Breast epithelium (tissue), 3 donors: ENCODE measurements around the gene LAMC1.

ENCODE experiments used
- POLR2A ChIP-seq: fragments of 450-650 bp; IDR thresholded peaks from one replicate; pipeline ENCODE4 v1.6.1; 2016; ENCODE audit warnings: antibody characterized with exemption, mild to moderate bottlenecking, moderate library complexity
- POLR2AphosphoS5 ChIP-seq, 3 donors: sonication (generic); formaldehyde crosslinking; IDR thresholded peaks; one replicate each; pipeline ENCODE4 v1.6.1; 2017; ENCODE audit warnings: antibody characterized with exemption in 3 of 3
- TF ChIP-seq, protein P1 (sequence below), 3 donors: fragments of 450-650 bp; IDR thresholded peaks; one replicate each; pipeline ENCODE4 v1.5.1; 2016 to 2017; ENCODE audit warnings: antibody characterized with exemption in 3 of 3, mild to moderate bottlenecking in 3 of 3, moderate library complexity in 3 of 3

GRCh38 chr1:183116416-183116815 lies 93.2 kb downstream of the LAMC1 start:
- TF ChIP-seq, protein P1, sequence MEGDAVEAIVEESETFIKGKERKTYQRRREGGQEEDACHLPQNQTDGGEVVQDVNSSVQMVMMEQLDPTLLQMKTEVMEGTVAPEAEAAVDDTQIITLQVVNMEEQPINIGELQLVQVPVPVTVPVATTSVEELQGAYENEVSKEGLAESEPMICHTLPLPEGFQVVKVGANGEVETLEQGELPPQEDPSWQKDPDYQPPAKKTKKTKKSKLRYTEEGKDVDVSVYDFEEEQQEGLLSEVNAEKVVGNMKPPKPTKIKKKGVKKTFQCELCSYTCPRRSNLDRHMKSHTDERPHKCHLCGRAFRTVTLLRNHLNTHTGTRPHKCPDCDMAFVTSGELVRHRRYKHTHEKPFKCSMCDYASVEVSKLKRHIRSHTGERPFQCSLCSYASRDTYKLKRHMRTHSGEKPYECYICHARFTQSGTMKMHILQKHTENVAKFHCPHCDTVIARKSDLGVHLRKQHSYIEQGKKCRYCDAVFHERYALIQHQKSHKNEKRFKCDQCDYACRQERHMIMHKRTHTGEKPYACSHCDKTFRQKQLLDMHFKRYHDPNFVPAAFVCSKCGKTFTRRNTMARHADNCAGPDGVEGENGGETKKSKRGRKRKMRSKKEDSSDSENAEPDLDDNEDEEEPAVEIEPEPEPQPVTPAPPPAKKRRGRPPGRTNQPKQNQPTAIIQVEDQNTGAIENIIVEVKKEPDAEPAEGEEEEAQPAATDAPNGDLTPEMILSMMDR (IDR thresholded peaks at IDR 0.05): no peak
- TF ChIP-seq POLR2AphosphoS5 (IDR thresholded peaks at IDR 0.05): no peak
- TF ChIP-seq POLR2A: no peak
